Measurements from ENCODE around the gene GPRC5C. TPM values are rescaled to one million over a fixed set of nuclear protein-coding genes. Genes with fewer than 3 reads are reported as not detected.

GPRC5C gene
- total and polyA plus RNA-seq, 9 of the 15 experiments (the other 6 are each of a cell fraction or from before 2014, with no cell fraction given) = 0.28 to 9.0 (median 4.1) TPM

DNA sequence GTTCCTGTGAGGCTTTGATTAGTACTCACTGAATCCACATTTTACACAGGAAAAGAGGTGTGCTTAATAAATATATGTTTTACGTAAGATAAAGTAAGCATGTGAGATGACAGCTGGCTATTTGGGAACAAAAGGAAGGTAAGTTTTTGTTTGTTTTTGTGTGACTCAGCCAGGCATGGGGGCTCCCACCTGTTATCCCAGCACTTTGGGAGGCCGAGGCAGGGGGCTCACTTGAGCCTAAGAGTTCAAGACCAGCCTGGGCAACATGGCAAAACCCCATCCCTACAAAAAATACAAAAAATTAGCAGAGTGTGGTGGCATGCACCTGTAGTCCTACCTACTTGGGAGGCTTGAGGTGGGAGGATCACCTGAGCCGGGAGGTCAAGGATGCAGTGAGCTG lies 46.7 kb upstream of the GPRC5C start:
- H3K9ac ChIP-seq (ENCODE audit: insufficient read depth in 1 of 2, low read depth in 2 of 2, low read length in 2 of 2) = no peak overlapping the region
- peaks cover 0 to under 1% of the 10 kb centered on the region in 2 experiments; a peak in 2 of 5 replicates for H3K4me1 ChIP-seq (replicated peaks in 1 of 2; ENCODE audit: control insufficient read depth in 2 of 2, insufficient read depth in 2 of 2, low read length in 2 of 2)
- H3K27me3 ChIP-seq (ENCODE audit: control insufficient read depth in 2 of 2, insufficient read depth in 2 of 2, low read length in 2 of 2) = peaks cover 32 to 54% of the 10 kb centered on the region in 2 experiments; a peak in 4 of 5 replicates
- no peaks in the 10 kb centered on the region for H3K9me1 ChIP-seq (ENCODE audit: control insufficient read depth, insufficient read depth, low read length)
- no peak overlapping the region for H3K4me3 ChIP-seq
- in situ Hi-C loops (cut with MboI) (no loop called here), intact Hi-C loops (cut with micrococcal nuclease) (no loop called here)
- no peak for FAIRE-seq
- H4K20me1 ChIP-seq (replicated peaks; ENCODE audit: control insufficient read depth, insufficient read depth, low read length) = no peaks in the 10 kb centered on the region
- H3K9me3 ChIP-seq (replicated peaks; ENCODE audit: control insufficient read depth, insufficient read depth, low read depth, low read length) = no peaks in the 10 kb centered on the region
- H3K79me2 ChIP-seq (ENCODE audit: control insufficient read depth, insufficient read depth, low read length) = no peaks in the 10 kb centered on the region
- H3K27ac ChIP-seq (ENCODE audit: extremely low read depth, low read depth, low read length) = no peak overlapping the region
- BruUV-seq (replicated peaks) = no TSS peak
- ATAC-seq = no peak
- ChIA-PET CTCF (ENCODE audit: low intra/inter-chr PET ratio) (no interaction called here), POLR2A (interaction anchor here (0.6 kb wide), 1 partner anchor 12 kb away, joined by 3 read pairs; no protein-coding TSS in a partner anchor)
- TF ChIP-seq ERF (CRISPR knock-in tag; IDR thresholded peaks at IDR 0.05) (no peak), SP1 (CRISPR knock-in tag; IDR thresholded peaks at IDR 0.05) (no peak), KDM1A (IDR thresholded peaks at IDR 0.05) (no peak), EHMT2 (IDR thresholded peaks at IDR 0.05) (no peak), RBM15 (IDR thresholded peaks at IDR 0.05; ENCODE audit: insufficient read depth, low read length) (no peak), ZNF408 (CRISPR knock-in tag; IDR thresholded peaks at IDR 0.05; ENCODE audit: low read depth) (no peak)
- TF ChIP-seq, protein P1, sequence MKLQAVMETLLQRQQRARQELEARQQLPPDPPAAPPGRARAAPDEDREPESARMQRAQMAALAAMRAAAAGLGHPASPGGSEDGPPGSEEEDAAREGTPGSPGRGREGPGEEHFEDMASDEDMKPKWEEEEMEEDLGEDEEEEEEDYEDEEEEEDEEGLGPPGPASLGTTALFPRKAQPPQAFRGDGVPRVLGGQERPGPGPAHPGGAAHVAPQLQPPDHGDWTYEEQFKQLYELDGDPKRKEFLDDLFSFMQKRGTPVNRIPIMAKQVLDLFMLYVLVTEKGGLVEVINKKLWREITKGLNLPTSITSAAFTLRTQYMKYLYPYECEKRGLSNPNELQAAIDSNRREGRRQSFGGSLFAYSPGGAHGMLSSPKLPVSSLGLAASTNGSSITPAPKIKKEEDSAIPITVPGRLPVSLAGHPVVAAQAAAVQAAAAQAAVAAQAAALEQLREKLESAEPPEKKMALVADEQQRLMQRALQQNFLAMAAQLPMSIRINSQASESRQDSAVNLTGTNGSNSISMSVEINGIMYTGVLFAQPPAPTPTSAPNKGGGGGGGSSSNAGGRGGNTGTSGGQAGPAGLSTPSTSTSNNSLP (IDR thresholded peaks at IDR 0.05; ENCODE audit: borderline replicate concordance, low read depth, low read length) = no peak
- TF ChIP-seq, protein P2, sequence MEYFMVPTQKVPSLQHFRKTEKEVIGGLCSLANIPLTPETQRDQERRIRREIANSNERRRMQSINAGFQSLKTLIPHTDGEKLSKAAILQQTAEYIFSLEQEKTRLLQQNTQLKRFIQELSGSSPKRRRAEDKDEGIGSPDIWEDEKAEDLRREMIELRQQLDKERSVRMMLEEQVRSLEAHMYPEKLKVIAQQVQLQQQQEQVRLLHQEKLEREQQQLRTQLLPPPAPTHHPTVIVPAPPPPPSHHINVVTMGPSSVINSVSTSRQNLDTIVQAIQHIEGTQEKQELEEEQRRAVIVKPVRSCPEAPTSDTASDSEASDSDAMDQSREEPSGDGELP (CRISPR knock-in tag; IDR thresholded peaks at IDR 0.05; ENCODE audit: borderline replicate concordance) = no peak
- no peak overlapping the region for H3K4me2 ChIP-seq (ENCODE audit: insufficient read depth, low read length)
- 11% methylated on average over 3 of the region's 3 CpGs for WGBS (ENCODE audit: insufficient coverage, low coverage, missing lambda C conversion rate)
- H3K36me3 ChIP-seq (ENCODE audit: control insufficient read depth, insufficient read depth, low read length) = no peaks in the 10 kb centered on the region
- H2AFZ ChIP-seq (ENCODE audit: low read depth, low read length) = no peak overlapping the region
- no peak for DNase-seq (ENCODE audit: extremely low read depth in 1 of 4, low spot score in 3 of 4)
